Measurements from ENCODE around the gene CHDH.

- TF ChIP-seq POLR2A (IDR thresholded peaks at IDR 0.05; ENCODE audit: low read depth, low read length) (no peak), POLR2AphosphoS5 (IDR thresholded peaks at IDR 0.05; ENCODE audit: low read depth, low read length) (no peak), TAF1 (IDR thresholded peaks at IDR 0.05; ENCODE audit: borderline replicate concordance, low read depth, low read length) (no peak)
These were observed 20.2 kb downstream of the CHDH start for GRCh38 chr3:53826048-53826447.

All from GM12892 (cell line).